AG09309 (cell line): ENCODE results near the gene TRAPPC12.
"Not testable (repeated sequence)": the region's sequence is repeated elsewhere in the genome, so short reads cannot be mapped to it uniquely, and the experiment has no call there.

Experiments used
- DNase-seq: peaks from one replicate; pipeline ENCODE4 v3.0.0-alpha.2; 2010; ENCODE audit warnings: low read depth
- H3K4me3 ChIP-seq: 2 replicates; pipeline ENCODE4 v1.5.1; 2011; ENCODE audit warnings: mild to moderate bottlenecking, low read depth, low read length, moderate library complexity; ENCODE audit not compliant: control insufficient read depth
- TF ChIP-seq, protein P1 (sequence below): IDR thresholded peaks from 2 replicates; pipeline ENCODE4 v1.5.1; 2011; ENCODE audit warnings: mild to moderate bottlenecking, low read depth, low read length, inconsistent platforms; ENCODE audit not compliant: insufficient read depth, control insufficient read depth; ENCODE audit errors: missing control alignments

The TRAPPC12 gene

DNA sequence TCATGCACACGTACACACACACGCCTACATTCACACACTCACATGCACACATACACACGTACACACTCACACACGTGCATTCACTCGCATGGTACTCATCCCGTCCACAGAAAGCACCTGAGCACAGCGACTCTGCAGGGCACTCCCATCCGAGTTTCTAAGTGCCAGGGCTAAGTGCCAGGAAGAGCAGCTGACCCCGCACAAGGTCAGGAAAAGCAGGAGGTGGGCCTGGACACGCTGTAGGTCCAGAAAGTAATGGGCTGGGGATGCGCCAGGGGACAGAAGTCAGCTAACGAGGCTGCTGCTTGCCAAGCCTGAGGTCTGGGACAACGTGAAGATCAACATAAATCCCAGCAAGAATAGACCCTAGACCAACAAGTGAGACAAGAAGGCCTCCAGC, 124.0 kb downstream of the TRAPPC12 start:
- TF ChIP-seq, protein P1, sequence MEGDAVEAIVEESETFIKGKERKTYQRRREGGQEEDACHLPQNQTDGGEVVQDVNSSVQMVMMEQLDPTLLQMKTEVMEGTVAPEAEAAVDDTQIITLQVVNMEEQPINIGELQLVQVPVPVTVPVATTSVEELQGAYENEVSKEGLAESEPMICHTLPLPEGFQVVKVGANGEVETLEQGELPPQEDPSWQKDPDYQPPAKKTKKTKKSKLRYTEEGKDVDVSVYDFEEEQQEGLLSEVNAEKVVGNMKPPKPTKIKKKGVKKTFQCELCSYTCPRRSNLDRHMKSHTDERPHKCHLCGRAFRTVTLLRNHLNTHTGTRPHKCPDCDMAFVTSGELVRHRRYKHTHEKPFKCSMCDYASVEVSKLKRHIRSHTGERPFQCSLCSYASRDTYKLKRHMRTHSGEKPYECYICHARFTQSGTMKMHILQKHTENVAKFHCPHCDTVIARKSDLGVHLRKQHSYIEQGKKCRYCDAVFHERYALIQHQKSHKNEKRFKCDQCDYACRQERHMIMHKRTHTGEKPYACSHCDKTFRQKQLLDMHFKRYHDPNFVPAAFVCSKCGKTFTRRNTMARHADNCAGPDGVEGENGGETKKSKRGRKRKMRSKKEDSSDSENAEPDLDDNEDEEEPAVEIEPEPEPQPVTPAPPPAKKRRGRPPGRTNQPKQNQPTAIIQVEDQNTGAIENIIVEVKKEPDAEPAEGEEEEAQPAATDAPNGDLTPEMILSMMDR, result no peak
- no peak for DNase-seq
- no peak overlapping the region for H3K4me3 ChIP-seq

DNA sequence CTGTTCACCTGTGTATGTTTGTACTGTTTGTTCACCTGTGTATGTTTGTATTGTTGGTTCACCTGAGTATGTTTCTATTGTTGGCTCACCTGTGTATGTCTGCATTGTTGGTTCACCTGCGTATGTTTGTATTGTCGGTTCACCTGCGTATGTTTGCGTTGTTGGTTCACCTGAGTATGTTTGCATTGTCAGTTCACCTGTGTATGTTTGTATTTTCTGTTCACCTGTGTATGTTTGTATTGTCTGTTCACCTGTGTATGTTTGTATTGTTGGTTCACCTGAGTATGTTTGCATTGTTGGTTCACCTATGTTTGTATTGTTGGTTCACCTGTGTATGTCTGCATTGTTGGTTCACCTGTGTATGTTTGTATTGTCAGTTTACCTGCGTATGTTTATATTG, 125.2 kb downstream of the TRAPPC12 start:
- TF ChIP-seq, protein P1, result no peak
- no peak overlapping the region for H3K4me3 ChIP-seq
- DNase-seq, result no peak

DNA sequence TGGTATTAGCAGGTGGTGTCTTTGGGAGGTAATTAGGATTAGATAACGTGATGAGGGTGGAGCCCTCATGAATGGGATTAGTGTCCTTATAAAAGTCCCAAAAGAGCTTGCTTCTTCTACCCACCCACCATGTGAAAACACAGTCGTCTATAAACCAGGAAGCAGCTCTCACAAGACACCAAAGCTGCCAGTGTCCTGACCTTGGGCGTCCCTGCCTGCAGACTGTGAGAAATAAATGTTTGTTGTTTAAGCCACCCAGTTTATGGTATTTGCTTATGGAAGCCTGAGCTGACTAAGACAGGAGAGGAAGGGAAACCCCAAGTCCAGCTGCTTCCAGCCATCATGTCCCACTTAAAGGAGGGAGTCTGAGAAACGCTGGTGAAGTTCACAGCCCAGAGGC, 126.3 kb downstream of the TRAPPC12 start:
- H3K4me3 ChIP-seq, result no peak overlapping the region
- no peak for DNase-seq
- TF ChIP-seq, protein P1, result no peak

DNA sequence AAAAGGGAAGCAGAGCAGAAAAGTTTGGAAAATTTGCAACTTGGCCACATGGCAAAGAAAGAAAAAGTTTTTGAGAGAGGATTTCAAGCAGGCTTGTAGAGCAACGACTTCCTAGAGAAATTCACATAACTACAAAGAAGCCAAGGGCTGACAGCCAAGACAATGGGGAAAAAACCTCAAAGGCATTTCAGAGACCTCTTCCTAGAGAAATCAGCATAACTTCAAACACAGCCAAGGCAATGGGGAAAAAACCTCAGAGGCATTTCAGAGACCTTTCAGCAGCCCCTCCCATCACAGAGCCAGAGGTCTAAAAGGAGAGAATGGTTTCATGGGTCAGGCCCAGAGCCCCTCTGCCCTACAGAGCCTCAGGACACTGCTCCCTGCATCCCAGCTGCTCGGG, 132.6 kb downstream of the TRAPPC12 start:
- H3K4me3 ChIP-seq, result no peak overlapping the region
- DNase-seq, result no peak
- TF ChIP-seq, protein P1, result no peak

DNA sequence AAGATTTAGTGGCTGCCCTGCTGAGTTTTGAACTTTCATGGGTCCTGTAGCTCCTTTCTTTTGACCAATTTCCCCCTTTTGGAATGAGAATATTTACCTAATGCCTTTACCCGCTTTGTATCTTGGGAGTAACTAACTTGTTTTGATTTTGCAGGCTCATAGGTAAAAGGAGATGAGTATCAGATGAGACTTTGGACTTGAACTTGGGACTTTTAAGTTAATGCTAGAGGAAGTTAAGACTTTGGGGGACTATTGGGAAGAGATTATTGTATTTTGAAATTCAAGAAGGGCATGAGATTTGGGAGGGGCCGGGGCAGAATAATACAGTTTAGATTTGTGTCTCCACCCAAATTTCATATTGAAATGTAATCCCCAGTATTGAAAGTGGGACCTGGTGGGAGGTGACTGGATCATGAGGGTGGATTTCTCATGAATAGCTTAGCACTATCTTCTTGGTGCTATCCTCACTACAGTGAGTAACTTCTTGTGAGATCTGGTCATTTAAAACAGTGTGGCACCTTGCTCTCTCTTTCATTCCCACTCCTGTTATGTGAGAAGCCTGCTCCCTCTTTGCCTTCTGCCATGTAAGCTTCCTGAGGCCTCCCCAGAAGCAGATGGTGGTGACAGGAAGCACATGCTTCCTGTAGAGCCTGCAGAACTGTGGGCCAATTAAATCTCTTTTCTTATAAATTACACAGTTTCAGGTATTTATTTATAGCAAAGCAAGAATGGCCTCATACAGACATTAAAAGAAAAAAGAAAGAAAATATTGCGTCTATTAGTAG, 133.7 kb downstream of the TRAPPC12 start:
- TF ChIP-seq, protein P1, result no peak
- no peak overlapping the region for H3K4me3 ChIP-seq
- no peak for DNase-seq

DNA sequence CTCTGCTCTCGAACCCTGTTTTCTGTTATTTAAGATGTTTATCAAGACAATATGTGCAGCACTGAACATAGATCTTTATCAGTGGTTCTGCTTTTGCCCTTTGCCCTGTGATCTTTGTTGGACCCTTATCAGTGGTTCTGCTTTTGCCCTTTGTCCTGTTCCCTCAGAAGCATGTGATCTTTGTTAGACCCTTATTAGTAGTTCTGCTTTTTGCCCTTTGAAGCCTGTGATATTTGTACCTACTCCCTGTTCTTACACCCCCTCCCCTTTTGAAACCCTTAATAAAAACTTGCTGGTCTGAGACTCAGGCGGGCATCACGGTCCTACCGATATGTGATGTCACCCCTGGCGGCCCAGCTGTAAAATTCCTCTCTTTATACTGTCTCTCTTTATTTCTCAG, 135.9 kb downstream of the TRAPPC12 start:
- H3K4me3 ChIP-seq, DNase-seq: not testable (repeated sequence)

DNA sequence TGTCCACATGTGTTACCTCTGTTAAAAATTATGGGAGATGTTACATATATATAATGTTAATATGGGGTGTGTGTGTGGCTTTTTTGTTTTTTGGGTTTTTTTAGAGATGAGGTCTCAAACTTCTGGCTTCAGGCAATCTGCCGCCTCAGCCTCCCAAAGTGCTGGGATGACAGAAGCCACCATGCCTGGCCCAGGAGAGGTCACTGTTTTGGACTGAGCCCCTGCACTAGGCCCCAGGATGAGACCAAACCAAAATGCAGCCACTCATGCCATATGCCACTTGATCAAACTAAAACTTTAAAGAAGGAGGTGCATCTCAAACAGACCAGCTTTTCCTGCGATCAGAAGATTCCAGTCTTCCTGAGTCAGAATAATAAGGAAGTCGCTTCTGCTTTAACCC, 137.3 kb downstream of the TRAPPC12 start:
- H3K4me3 ChIP-seq, result no peak overlapping the region
- TF ChIP-seq, protein P1, result no peak
- DNase-seq, result no peak
